Stromal cell of bone marrow (primary cell): Measurements from ENCODE around the gene DNAJC4.

Source experiments
- DNase-seq: peaks from one replicate; pipeline ENCODE4 v3.0.0-alpha.2; 2012; ENCODE audit warnings: low read depth

Gene DNAJC4

GRCh38 chr11:64230985-64231365 lies 627 bp downstream of the DNAJC4 start:
- DNase-seq = no peak

GRCh38 chr11:64231546-64231945 lies 1.2 kb downstream of the DNAJC4 start:
- no peak for DNase-seq

- DNase-seq = no peak
Measured at GRCh38 chr11:64232182-64232966, 2.0 kb downstream of the DNAJC4 start.

GRCh38 chr11:64232967-64233315 lies 2.6 kb downstream of the DNAJC4 start:
- no peak for DNase-seq

GRCh38 chr11:64233913-64234586 lies 3.7 kb downstream of the DNAJC4 start, which contains the start of gene VEGFB:
VEGFB (plus strand) TSS chr11:64234584; CDS start chr11:64234834, 250 bp downstream.
- DNase-seq = no peak

- no peak for DNase-seq
Measured at GRCh38 chr11:64234647-64235379, 4.5 kb downstream of the DNAJC4 start.

GRCh38 chr11:64235437-64236161 lies 5.3 kb downstream of the DNAJC4 start:
- no peak for DNase-seq

- no peak for DNase-seq
Measured at GRCh38 chr11:64237484-64237951, 7.2 kb downstream of the DNAJC4 start.

GRCh38 chr11:64238076-64238475 lies 7.7 kb downstream of the DNAJC4 start:
- no peak for DNase-seq

GRCh38 chr11:64238999-64239398 lies 8.7 kb downstream of the DNAJC4 start:
- DNase-seq = no peak

GRCh38 chr11:64239662-64240434 lies 9.5 kb downstream of the DNAJC4 start:
- no peak for DNase-seq

- peak; percentile 91 for DNase-seq
Measured at GRCh38 chr11:64240435-64241240, 10.3 kb downstream of the DNAJC4 start, which contains the start of gene FKBP2. FKBP2 (plus strand) TSS chr11:64241095; CDS start chr11:64242388, 1,293 bp downstream.

GRCh38 chr11:64241241-64241490 lies 10.8 kb downstream of the DNAJC4 start:
- DNase-seq = peak; percentile 97

GRCh38 chr11:64241491-64242374 lies 11.4 kb downstream of the DNAJC4 start:
- no peak for DNase-seq

- DNase-seq = no peak
Measured at GRCh38 chr11:64243236-64243854, 13.0 kb downstream of the DNAJC4 start.

GRCh38 chr11:64244107-64244506 lies 13.8 kb downstream of the DNAJC4 start:
- no peak for DNase-seq

GRCh38 chr11:64244966-64245365 lies 14.6 kb downstream of the DNAJC4 start:
- no peak for DNase-seq

GRCh38 chr11:64245401-64245796 lies 15.1 kb downstream of the DNAJC4 start:
- DNase-seq = no peak
